Pancreas (tissue), 10 donors: ENCODE data around the gene ZNF283. TPM values are rescaled to one million over a fixed set of nuclear protein-coding genes. Genes with fewer than 3 reads are reported as not detected.

Experiments used
- ATAC-seq, 4 donors: fragments of 200-7000 bp; cut with Tn5 transposase; one replicate each; pipeline versions ENCODE4 v1.8.0 to v1.9.1; 2020; ENCODE audit warnings: mild to moderate bottlenecking in 4 of 4, moderate library complexity in 4 of 4
- DNase-seq, 6 donors: peaks; one replicate each; pipeline ENCODE4 v3.0.0-alpha.2; 2020
- FAIRE-seq: peaks from 2 replicates; lab custom pipeline; 2012; peaks lifted over from hg19 to GRCh38; lab: Jason Lieb, UNC
- H3K27ac ChIP-seq, 4 donors: fragments of 200-600 bp; sonication (generic); 1 replicate in 3 of 4; 2 replicates in 1 of 4; pipeline versions ENCODE4 v1.5.0 to v1.8.0; 2020
- H3K27me3 ChIP-seq, 4 donors: fragments of 200-600 bp; one replicate each; pipeline ENCODE4 v1.8.0; 2021
- H3K36me3 ChIP-seq, 3 donors: fragments of 200-600 bp; sonication (generic) in 1 of 3; one replicate each; pipeline versions ENCODE4 v1.5.0 to v1.8.0; 2020 to 2021
- H3K4me1 ChIP-seq, 3 donors: fragments of 200-600 bp; one replicate each; pipeline ENCODE4 v1.8.0; 2021
- H3K4me3 ChIP-seq, 4 donors: fragments of 200-600 bp; sonication (generic) in 2 of 4; one replicate each; pipeline versions ENCODE4 v1.5.0 to v1.8.0; 2020 to 2021
- H3K9me3 ChIP-seq, 4 donors: fragments of 200-600 bp; one replicate each; pipeline ENCODE4 v1.8.0; 2021
- CTCF ChIP-seq, 4 donors: fragments of 200-600 bp; sonication (generic) in 3 of 4; IDR thresholded peaks; one replicate each; pipeline versions ENCODE4 v1.5.0 to v1.8.0; 2021; ENCODE audit warnings: antibody characterized with exemption in 4 of 4
- WGBS, 2 donors: extraction: QIAGEN DNeasy Blood & Tissue Kit; methylation state at CpG; one replicate each; pipeline ENCODE4 v1.1.7; 2013; 5-methylcytosine and 5-hydroxymethylcytosine counted together
- intact Hi-C, 3 donors: fragments of 100-400 bp; cut with DNase I; formaldehyde crosslinking; loops; one replicate each; pipeline versions ENCODE4 v1.11.1 to v1.14.2; 2022
- polyA plus RNA-seq, 2 donors: library from polyadenylated mRNA; stranded (reverse); fragments of 200-250 nt; gene quantifications; one replicate each; pipeline ENCODE4 v1.2.3, GENCODE V29; 2013
- total RNA-seq, 6 donors: library from RNA; stranded (reverse); fragmentation: NEBNext Ultra II Directional in 4 of 6; extraction: Animal tissue kit (Norgen Biotek cat#: 25700) in 4 of 6; gene quantifications; one replicate each; pipeline versions ENCODE4 v1.2.1 to v1.2.4, GENCODE V29; 2021 to 2023
- donor health status: healthy with polysubstance abuse.
- donor health status: DM: no; HTN: no; CAD: no; lungs with moderate emphysema.
- donor health status: DM: no; HTN: no; CAD: no.
- donor health status: control.
- donor health status: control.
- donor health status: Bipolar disorder and iron deficiency.
- donor health status: DM: yes; HTN: yes; CAD: no.
- donor health status: DM: no; HTN: no; CAD: no.
- donor health status: DM: no; HTN: no; CAD: no.
- donor health status: DM: yes; HTN: yes; CAD: no.

Gene ZNF283
- total and polyA plus RNA-seq, 8 donors: 1.9 to 7.7 (median 3.6) TPM

GRCh38 chr19:43872547-43873336, 45.6 kb downstream of the ZNF283 start:
- Histone ChIP-seq H3K4me3 (no peak overlapping the region), H3K27ac (no peak overlapping the region), H3K36me3 (no peaks in the 10 kb centered on the region), H3K27me3 (no peaks in the 10 kb centered on the region), H3K4me1 (no peaks in the 10 kb centered on the region), H3K9me3 (peaks cover 0 to 20% (median 3%) of the 10 kb centered on the region in 4 donors)
- FAIRE-seq: no peak
- intact Hi-C loops: no loop called here
- DNase-seq: no peak
- no peak for ATAC-seq
- WGBS, 2 donors: 90 to 96% methylated on average over 5 of the region's 5 CpGs
- TF ChIP-seq CTCF (IDR thresholded peaks at IDR 0.05): no peak

- Histone ChIP-seq H3K27ac (no peak overlapping the region), H3K4me1 (no peaks in the 10 kb centered on the region), H3K4me3 (no peak overlapping the region), H3K27me3 (no peaks in the 10 kb centered on the region), H3K36me3 (no peaks in the 10 kb centered on the region), H3K9me3 (peaks cover 0 to 7% (median under 1%) of the 10 kb centered on the region in 4 donors)
- no peak for DNase-seq
- no peak for TF ChIP-seq CTCF (IDR thresholded peaks at IDR 0.05)
- FAIRE-seq: no peak
- whole genome bisulfite sequencing, 2 donors: 87% methylated on average over 5 of the region's 5 CpGs
- intact Hi-C loops: no loop called here
- no peak for ATAC-seq
Measured at GRCh38 chr19:43880483-43880882, 53.4 kb downstream of the ZNF283 start.

GRCh38 chr19:43883864-43884263, 56.7 kb downstream of the ZNF283 start, which contains the start of gene ZNF404:
Gene ZNF404 (minus strand): TSS chr19:43883964.
- no peak within 1 kb of the TSS for H3K4me3 ChIP-seq
- no peaks in the 10 kb centered on the region for H3K27me3 ChIP-seq
- no peaks in the 10 kb centered on the region for H3K4me1 ChIP-seq
- ATAC-seq (no peak), FAIRE-seq (no peak), DNase-seq (no peak)
- WGBS, 2 donors: 56 to 88% methylated on average over 2 of the region's 2 CpGs
- no peaks in the 10 kb centered on the region for H3K36me3 ChIP-seq
- intact Hi-C loops: no loop called here
- no peaks in the 10 kb centered on the region for H3K9me3 ChIP-seq
- no peak within 1 kb of the TSS for H3K27ac ChIP-seq
- no peak for TF ChIP-seq CTCF (IDR thresholded peaks at IDR 0.05)

GRCh38 chr19:43895727-43896308, 68.7 kb downstream of the ZNF283 start:
- Histone ChIP-seq H3K36me3 (no peaks in the 10 kb centered on the region), H3K4me1 (no peaks in the 10 kb centered on the region), H3K4me3 (no peak overlapping the region), H3K9me3 (peaks cover 0 to under 1% (median 0%) of the 10 kb centered on the region in 4 donors), H3K27me3 (no peaks in the 10 kb centered on the region), H3K27ac (no peak overlapping the region)
- intact Hi-C loops: no loop called here
- no peak for ATAC-seq
- no peak for FAIRE-seq
- WGBS, 2 donors: 88 to 94% methylated on average over 2 of the region's 2 CpGs
- no peak for DNase-seq
- TF ChIP-seq CTCF (IDR thresholded peaks at IDR 0.05): no peak

Other genes with a start within 250 kb of the ZNF283 start
- gene IRGQ, start 231.2 kb upstream of the ZNF283 start, total RNA-seq: 10 to 100 TPM in 3 of 6 donors, 1 to 10 TPM in 3; 8.2 to 14.7 (median 11.0) TPM
- 1 to 10 TPM; 4.3 to 6.1 TPM for gene IRGQ, start 231.2 kb upstream of the ZNF283 start, polyA plus RNA-seq
- 1 to 10 TPM; 5.2 to 8.6 (median 6.2) TPM for gene ZNF576, start 230.7 kb upstream of the ZNF283 start, total RNA-seq
- gene ZNF576, start 230.7 kb upstream of the ZNF283 start, polyA plus RNA-seq: 1 to 10 TPM; 7.5 to 8.4 TPM
- gene SRRM5, start 215.2 kb upstream of the ZNF283 start, total RNA-seq: under 1 TPM in 4 of 6 donors, not detected in 2; 0.06 to 0.28 (median 0.22) TPM
- 1 to 10 TPM in 1 of 2 donors, under 1 TPM in 1; 0.87 to 1.3 TPM for gene SRRM5, start 215.2 kb upstream of the ZNF283 start, polyA plus RNA-seq
- 10 to 100 TPM; 12.0 to 23.7 (median 17.4) TPM for gene ZNF428, start 207.7 kb upstream of the ZNF283 start, total RNA-seq
- 10 to 100 TPM; 35.9 to 55.0 TPM for gene ZNF428, start 207.7 kb upstream of the ZNF283 start, polyA plus RNA-seq
- 10 to 100 TPM in 2 of 6 donors, 1 to 10 TPM in 4; 5.9 to 11.3 (median 7.5) TPM for gene CADM4, start 187.5 kb upstream of the ZNF283 start, total RNA-seq
- gene CADM4, start 187.5 kb upstream of the ZNF283 start, polyA plus RNA-seq: 10 to 100 TPM in 1 of 2 donors, 1 to 10 TPM in 1; 9.8 to 10.5 TPM
- gene PLAUR, start 157.2 kb upstream of the ZNF283 start, total RNA-seq: 10 to 100 TPM in 2 of 6 donors, 1 to 10 TPM in 4; 1.6 to 24.5 (median 3.1) TPM
- 1 to 10 TPM; 4.4 to 5.1 TPM for gene PLAUR, start 157.2 kb upstream of the ZNF283 start, polyA plus RNA-seq
- not detected for gene IRGC, start 111.2 kb upstream of the ZNF283 start, total RNA-seq
- not detected for gene IRGC, start 111.2 kb upstream of the ZNF283 start, polyA plus RNA-seq
- 10 to 100 TPM in 3 of 6 donors, 1 to 10 TPM in 3; 6.6 to 20.1 (median 10.5) TPM for gene SMG9, start 72.4 kb upstream of the ZNF283 start, total RNA-seq
- 10 to 100 TPM; 22.3 to 23.0 TPM for gene SMG9, start 72.4 kb upstream of the ZNF283 start, polyA plus RNA-seq
- gene KCNN4, start 46.3 kb upstream of the ZNF283 start, total RNA-seq: 1 to 10 TPM in 3 of 6 donors, under 1 TPM in 3; 0.43 to 2.6 (median 0.82) TPM
- gene KCNN4, start 46.3 kb upstream of the ZNF283 start, polyA plus RNA-seq: 1 to 10 TPM; 1.3 to 1.5 TPM
- 1 to 10 TPM in 1 of 6 donors, under 1 TPM in 5; 0.09 to 1.2 (median 0.24) TPM for gene LYPD5, start 24.9 kb upstream of the ZNF283 start, total RNA-seq
- gene LYPD5, start 24.9 kb upstream of the ZNF283 start, polyA plus RNA-seq: under 1 TPM; 0.42 to 0.49 TPM
- 1 to 10 TPM in 2 of 6 donors, under 1 TPM in 4; 0.51 to 2.5 (median 0.73) TPM for gene ZNF404, start 56.6 kb downstream of the ZNF283 start, total RNA-seq
- gene ZNF404, start 56.6 kb downstream of the ZNF283 start, polyA plus RNA-seq: 1 to 10 TPM; 4.3 to 5.0 TPM
- 1 to 10 TPM; 2.7 to 8.7 (median 4.4) TPM for gene ZNF45, start 108.0 kb downstream of the ZNF283 start, total RNA-seq
- 1 to 10 TPM; 2.3 to 5.1 TPM for gene ZNF45, start 108.0 kb downstream of the ZNF283 start, polyA plus RNA-seq
- 1 to 10 TPM in 5 of 6 donors, under 1 TPM in 1; 0.98 to 3.9 (median 1.5) TPM for gene ZNF221, start 123.9 kb downstream of the ZNF283 start, total RNA-seq
- gene ZNF221, start 123.9 kb downstream of the ZNF283 start, polyA plus RNA-seq: 1 to 10 TPM in 1 of 2 donors, under 1 TPM in 1; 0.65 to 1.3 TPM
- gene ZNF155, start 156.9 kb downstream of the ZNF283 start, total RNA-seq: 1 to 10 TPM; 1.2 to 5.2 (median 2.9) TPM
- gene ZNF155, start 156.9 kb downstream of the ZNF283 start, polyA plus RNA-seq: 1 to 10 TPM; 2.9 to 7.3 TPM
- 1 to 10 TPM in 5 of 6 donors, under 1 TPM in 1; 0.79 to 2.9 (median 2.0) TPM for gene ZNF230, start 175.6 kb downstream of the ZNF283 start, total RNA-seq
- gene ZNF230, start 175.6 kb downstream of the ZNF283 start, polyA plus RNA-seq: 1 to 10 TPM in 1 of 2 donors, under 1 TPM in 1; 0.84 to 1.9 TPM
- 1 to 10 TPM; 1.2 to 1.7 (median 1.5) TPM for gene ZNF222, start 198.1 kb downstream of the ZNF283 start, total RNA-seq
- gene ZNF222, start 198.1 kb downstream of the ZNF283 start, polyA plus RNA-seq: 1 to 10 TPM; 1.3 to 3.6 TPM
- gene ZNF223, start 224.7 kb downstream of the ZNF283 start, total RNA-seq: 1 to 10 TPM in 5 of 6 donors, under 1 TPM in 1; 0.95 to 4.7 (median 1.7) TPM
- 1 to 10 TPM; 2.5 to 4.4 TPM for gene ZNF223, start 224.7 kb downstream of the ZNF283 start, polyA plus RNA-seq
- gene ZNF284, start 244.8 kb downstream of the ZNF283 start, total RNA-seq: 1 to 10 TPM in 1 of 6 donors, under 1 TPM in 5; 0.42 to 1.9 (median 0.85) TPM
- under 1 TPM; 0.53 to 0.92 TPM for gene ZNF284, start 244.8 kb downstream of the ZNF283 start, polyA plus RNA-seq